ENCODE measurements around the gene C1QTNF9.
"Not testable (repeated sequence)": the region's sequence is repeated elsewhere in the genome, so short reads cannot be mapped to it uniquely, and the experiment has no call there.

The C1QTNF9 gene, protein sequence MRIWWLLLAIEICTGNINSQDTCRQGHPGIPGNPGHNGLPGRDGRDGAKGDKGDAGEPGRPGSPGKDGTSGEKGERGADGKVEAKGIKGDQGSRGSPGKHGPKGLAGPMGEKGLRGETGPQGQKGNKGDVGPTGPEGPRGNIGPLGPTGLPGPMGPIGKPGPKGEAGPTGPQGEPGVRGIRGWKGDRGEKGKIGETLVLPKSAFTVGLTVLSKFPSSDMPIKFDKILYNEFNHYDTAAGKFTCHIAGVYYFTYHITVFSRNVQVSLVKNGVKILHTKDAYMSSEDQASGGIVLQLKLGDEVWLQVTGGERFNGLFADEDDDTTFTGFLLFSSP

GRCh38 chr13:24309300-24309699 is at the start of gene C1QTNF9:
TSS of gene C1QTNF9 (plus strand) at chr13:24309580. CDS start at chr13:24316004, 6,424 bp downstream.
- not testable (repeated sequence) for DNase-seq (ENCODE audit: low spot score)

- DNase-seq (ENCODE audit: low spot score) = no peak
Observed at GRCh38 chr13:24261566-24261965, 47.8 kb upstream of the C1QTNF9 start.

GRCh38 chr13:24263632-24264031 is 45.7 kb upstream of the C1QTNF9 start:
- DNase-seq (ENCODE audit: low spot score) = no peak

DNA sequence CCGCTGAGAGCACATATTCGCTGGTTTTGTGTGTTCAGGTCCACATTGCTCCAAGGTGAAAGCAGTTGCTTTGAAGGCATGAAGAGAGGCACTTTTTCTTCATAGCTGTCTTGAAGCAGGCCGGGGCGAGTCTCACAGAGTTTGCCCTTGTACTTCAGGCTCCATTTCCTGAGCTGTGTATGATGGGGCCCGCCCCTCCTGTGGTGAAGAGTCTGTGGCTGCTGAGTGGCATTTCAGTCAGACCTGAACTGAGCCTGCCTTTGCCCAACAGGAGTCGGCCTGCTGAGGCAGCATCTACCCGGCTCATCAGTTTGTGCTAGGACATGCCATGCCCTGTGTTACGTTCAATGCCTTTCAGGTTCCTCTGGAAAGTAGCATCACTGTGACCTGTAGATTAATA is 44.4 kb upstream of the C1QTNF9 start:
- DNase-seq (ENCODE audit: low spot score) = no peak

- DNase-seq (ENCODE audit: low spot score) = no peak
Observed at GRCh38 chr13:24265453-24265852, 43.9 kb upstream of the C1QTNF9 start.

DNA sequence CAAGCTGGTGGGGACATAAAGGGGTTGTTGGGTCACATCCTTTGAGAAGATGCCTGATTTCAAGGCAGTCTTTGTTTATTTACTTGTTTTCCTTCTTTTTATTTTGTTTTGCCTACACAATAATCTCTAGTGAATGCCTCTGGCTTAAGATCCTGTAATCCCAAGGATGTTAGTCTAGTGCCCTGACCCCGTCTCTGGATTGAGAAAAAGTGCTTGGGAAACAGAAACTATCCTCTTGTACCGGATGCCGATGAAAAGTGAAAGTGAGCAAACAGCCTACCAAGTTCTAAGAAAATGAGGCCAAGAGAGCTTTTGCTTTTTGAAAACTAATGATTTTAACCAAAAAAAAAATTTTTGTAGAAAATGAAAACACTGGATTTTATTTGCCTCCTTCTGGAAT is 42.1 kb upstream of the C1QTNF9 start:
- DNase-seq (ENCODE audit: low spot score) = no peak

- no peak for DNase-seq (ENCODE audit: low spot score)
Observed at GRCh38 chr13:24267801-24268200, 41.6 kb upstream of the C1QTNF9 start.

GRCh38 chr13:24269821-24270220 is 39.6 kb upstream of the C1QTNF9 start:
- no peak for DNase-seq (ENCODE audit: low spot score)

- DNase-seq (ENCODE audit: low spot score) = no peak
Observed at GRCh38 chr13:24270639-24271141, 38.7 kb upstream of the C1QTNF9 start.

GRCh38 chr13:24271231-24271600 is 38.2 kb upstream of the C1QTNF9 start:
- DNase-seq (ENCODE audit: low spot score) = no peak

- DNase-seq (ENCODE audit: low spot score) = no peak
Observed at GRCh38 chr13:24271601-24272451, 37.6 kb upstream of the C1QTNF9 start.

- DNase-seq (ENCODE audit: low spot score) = no peak
Observed at GRCh38 chr13:24272452-24273161, 36.8 kb upstream of the C1QTNF9 start.

- DNase-seq (ENCODE audit: low spot score) = no peak
Observed at GRCh38 chr13:24273926-24274325, 35.5 kb upstream of the C1QTNF9 start.

GRCh38 chr13:24274452-24275021 is 34.8 kb upstream of the C1QTNF9 start:
- no peak for DNase-seq (ENCODE audit: low spot score)

- no peak for DNase-seq (ENCODE audit: low spot score)
Observed at GRCh38 chr13:24275041-24275440, 34.3 kb upstream of the C1QTNF9 start.

DNA sequence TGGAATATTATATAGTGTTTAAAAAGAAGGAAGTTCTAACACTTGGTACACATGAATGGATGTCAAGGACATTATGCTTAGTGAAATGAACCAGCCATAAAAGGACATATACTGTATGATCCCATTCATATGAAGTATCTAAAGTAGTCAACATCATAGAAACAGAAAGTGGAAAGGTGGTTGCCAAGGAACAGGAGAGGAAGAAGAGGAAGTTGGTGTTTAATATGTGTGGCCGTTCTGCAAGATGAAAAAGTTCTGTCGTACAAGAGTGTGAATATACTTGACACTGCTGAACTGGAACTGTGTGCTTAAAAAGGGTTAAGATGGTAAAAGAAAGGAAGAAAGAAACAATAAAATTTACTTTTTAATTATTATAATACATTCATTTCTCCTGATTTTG is 33.1 kb upstream of the C1QTNF9 start:
- DNase-seq (ENCODE audit: low spot score) = no peak

DNA sequence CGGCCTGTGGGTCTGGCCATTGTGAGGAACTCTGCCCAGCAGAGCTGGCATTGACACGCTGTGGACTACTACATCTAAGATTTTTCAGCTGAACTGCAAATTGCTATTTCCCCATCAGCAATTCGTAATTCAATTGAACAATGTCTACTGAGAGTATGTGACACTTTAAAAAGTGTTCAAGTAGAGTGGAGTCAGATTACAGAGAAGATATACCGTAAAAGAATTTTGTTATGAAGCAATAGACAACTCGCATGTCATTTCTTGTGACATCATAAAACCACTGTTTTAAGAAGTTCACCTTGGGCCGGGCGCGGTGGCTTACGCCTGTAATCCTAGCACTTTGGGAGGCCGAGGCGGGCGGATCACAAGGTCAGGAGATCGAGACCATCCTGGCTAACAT is 32.5 kb upstream of the C1QTNF9 start:
- DNase-seq (ENCODE audit: low spot score) = no peak

DNA sequence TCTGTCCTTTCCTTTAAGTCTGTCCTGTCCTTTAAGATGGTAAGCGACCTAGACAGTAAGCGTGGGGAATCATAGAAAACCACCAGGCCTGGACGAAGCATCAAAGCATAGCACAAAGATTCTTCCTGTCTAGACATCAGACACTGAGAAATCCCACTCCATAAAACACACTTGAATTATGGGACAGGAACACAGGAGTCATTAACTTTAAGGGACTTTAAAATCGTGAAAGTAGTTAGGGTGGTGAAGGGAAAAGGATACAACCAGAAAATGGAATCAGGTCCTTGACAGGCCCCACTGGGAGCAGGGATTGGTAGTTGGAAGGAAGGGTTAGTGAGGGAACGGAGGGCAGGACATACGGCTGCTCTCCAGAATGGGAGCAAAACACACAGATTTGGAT is 31.6 kb upstream of the C1QTNF9 start:
- no peak for DNase-seq (ENCODE audit: low spot score)

- no peak for DNase-seq (ENCODE audit: low spot score)
Observed at GRCh38 chr13:24279327-24280110, 29.9 kb upstream of the C1QTNF9 start.

DNA sequence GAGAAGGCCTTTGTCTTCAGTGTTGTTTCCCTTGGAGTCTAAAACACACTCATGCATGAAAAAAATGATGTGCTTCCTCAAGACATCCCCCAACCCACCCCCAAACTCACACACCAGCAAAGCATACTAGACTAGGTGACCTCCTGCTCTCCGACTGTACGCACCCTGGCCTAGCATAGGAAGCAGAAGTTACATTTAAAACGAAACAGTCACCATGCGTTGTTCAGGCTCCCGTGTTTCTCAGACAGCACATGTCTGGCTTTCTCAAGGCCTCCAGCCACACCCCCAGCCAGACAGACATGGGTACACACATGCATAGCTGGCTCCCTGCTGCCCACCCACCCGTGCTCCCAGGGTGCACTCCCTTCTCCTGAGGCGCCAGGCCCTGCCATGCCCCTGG is 28.7 kb upstream of the C1QTNF9 start:
- DNase-seq (ENCODE audit: low spot score) = no peak
